NAMALWA (cell line): Measurements from ENCODE around the gene SLC47A2.

Source experiments
- DNase-seq: peaks from one replicate; pipeline ENCODE4 v3.0.0-alpha.2; 2015; ENCODE audit warnings: low spot score

Gene SLC47A2

GRCh38 chr17:19664136-19664820, 52.1 kb downstream of the SLC47A2 start:
- DNase-seq = no peak

GRCh38 chr17:19663097-19663496, 53.3 kb downstream of the SLC47A2 start:
- no peak for DNase-seq

DNA sequence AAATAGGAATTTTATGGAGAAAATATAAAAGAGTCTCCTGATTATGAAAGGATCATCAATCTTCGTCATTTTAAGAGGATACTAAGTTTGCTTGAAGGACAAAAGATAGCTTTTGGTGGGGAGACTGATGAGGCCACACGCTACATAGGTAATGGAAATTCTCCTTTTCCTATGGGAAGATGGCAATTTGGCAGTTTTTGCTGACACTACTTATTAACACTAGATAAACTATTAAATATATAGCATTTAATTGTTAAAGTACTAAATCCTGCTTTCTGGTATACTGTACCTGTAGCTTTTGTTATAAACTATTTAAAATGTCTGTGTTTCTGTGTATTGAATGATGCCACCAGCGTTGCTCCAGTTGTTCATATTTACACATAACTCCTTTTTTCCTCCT, 55.3 kb downstream of the SLC47A2 start:
- no peak for DNase-seq

- no peak for DNase-seq
These were observed 56.0 kb downstream of the SLC47A2 start for GRCh38 chr17:19660219-19660870.

- DNase-seq = no peak
These were observed 56.8 kb downstream of the SLC47A2 start for GRCh38 chr17:19659366-19660177.

- DNase-seq = no peak
These were observed 59.4 kb downstream of the SLC47A2 start for GRCh38 chr17:19656851-19657581.

DNA sequence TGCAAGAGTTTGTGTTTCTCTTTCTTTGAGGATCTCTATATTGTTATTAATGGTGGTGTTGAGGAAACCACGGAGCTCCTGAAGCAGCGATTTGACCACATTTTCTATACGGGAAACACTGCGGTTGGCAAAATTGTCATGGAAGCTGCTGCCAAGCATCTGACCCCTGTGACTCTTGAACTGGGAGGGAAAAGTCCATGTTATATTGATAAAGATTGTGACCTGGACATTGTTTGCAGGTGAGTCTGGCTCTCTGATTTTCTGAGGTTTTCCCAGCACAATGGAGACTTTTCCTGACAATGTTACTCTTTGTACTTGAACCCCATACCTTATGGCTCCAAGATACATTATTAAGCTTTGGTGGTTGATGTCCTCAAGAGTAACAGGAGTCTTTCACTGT, 60.0 kb downstream of the SLC47A2 start:
- DNase-seq = no peak

- DNase-seq = no peak
These were observed 61.5 kb downstream of the SLC47A2 start for GRCh38 chr17:19654896-19655295.

- DNase-seq = no peak
These were observed 62.0 kb downstream of the SLC47A2 start for GRCh38 chr17:19654342-19654886.

DNA sequence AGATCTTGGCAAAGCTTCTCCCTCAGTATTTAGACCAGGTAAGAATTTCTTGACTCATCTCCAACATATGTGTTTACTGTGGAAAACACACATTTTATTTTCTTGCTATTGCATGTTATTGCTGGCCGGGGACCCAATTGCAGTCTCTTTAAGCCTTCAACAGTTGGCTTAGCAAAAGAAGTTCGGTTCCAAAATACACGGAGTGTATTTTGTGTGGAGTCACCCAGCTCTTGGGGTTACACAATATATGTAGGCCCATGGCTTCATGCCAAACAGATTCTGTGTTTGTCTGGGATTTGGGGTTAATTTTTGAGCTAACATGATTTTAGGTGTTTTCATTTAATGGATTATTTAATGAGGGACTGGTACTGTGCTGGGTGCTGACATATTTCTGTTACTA, 63.8 kb downstream of the SLC47A2 start:
- DNase-seq = no peak

- no peak for DNase-seq
These were observed 64.7 kb downstream of the SLC47A2 start for GRCh38 chr17:19651451-19652238.

DNA sequence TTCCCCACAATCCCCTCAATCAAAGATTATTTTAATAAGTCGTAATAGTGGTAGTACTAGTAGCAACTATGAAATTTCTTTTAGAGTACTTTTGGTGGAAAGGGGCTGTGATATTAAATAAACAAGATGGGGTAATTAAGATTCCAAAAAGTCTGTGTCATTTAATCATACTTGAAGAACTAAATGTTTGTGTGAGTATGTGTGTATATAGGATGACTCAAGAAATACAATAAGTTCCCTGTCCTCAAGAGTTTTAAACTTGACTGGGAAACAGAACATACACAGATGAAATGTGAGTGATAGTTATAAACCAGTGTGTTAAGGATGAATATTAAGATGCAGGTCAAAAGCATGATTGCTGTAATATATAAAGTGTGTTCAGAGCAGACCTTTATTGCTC, 65.6 kb downstream of the SLC47A2 start:
- DNase-seq = no peak

GRCh38 chr17:19649274-19649541, 67.2 kb downstream of the SLC47A2 start:
- DNase-seq = no peak

DNA sequence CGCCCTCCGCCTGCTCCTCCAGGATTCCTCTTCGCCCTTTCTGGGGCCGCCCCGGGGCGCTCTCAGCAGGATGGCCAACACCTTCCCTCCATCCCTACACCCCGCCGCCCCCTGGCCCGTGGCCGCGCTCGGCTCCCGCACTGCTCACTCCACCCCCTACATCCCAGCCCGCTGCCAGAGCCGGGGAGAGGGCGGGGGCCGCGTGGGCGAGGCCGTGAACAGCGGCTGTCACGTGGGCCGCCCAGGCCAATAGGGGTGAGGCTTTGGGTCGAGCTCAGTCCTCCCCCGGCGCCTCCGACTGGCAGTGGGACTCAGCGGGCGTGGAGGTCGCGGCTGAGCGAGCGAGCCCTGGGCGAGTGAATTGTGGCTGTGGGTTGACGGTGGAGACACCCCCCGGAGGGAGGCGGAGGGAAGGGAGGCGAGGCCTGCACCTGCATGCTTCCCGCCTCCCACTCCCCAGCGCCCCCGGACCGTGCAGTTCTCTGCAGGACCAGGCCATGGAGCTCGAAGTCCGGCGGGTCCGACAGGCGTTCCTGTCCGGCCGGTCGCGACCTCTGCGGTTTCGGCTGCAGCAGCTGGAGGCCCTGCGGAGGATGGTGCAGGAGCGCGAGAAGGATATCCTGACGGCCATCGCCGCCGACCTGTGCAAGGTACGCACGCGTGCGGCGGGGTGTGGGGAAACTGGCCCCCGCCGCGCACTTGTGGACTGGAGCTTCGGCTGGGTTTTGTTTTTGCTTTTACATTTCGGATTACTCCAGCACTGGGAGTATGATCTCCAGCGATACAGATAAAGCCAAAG, 67.7 kb downstream of the SLC47A2 start, which contains the start of gene ALDH3A2:
Gene ALDH3A2, plus strand, starts transcription at position 277 of the 799 bp plus-strand sequence. Its CDS starts 221 bp downstream, at position 498.
- DNase-seq = peak; percentile 89

- peak; percentile 39 for DNase-seq
These were observed 68.5 kb downstream of the SLC47A2 start for GRCh38 chr17:19647697-19648474.

GRCh38 chr17:19646788-19647696, 69.3 kb downstream of the SLC47A2 start:
- DNase-seq = peak; percentile 1

DNA sequence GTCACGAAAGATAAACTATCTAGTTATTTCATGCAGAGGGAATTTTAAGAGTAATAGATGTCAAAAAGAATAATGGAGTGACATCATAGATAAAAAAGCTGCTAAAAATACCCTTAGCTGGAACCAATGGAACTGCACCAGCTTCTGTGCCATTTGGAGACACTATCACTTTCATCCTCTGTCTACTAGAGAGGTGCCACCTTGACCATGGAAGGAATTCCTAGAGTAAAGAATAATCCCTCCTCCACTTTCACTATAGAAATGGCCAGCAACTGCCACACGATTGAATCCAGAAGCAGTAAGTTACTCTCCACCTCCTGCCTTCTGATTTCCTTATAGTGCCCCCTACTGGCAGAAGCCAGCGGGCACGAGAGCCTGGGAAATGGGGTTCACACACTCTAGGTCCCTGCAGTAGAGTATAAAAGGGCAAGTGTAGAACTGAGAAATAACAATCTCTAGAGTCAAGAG, 70.6 kb downstream of the SLC47A2 start:
- DNase-seq = peak; percentile 48

DNA sequence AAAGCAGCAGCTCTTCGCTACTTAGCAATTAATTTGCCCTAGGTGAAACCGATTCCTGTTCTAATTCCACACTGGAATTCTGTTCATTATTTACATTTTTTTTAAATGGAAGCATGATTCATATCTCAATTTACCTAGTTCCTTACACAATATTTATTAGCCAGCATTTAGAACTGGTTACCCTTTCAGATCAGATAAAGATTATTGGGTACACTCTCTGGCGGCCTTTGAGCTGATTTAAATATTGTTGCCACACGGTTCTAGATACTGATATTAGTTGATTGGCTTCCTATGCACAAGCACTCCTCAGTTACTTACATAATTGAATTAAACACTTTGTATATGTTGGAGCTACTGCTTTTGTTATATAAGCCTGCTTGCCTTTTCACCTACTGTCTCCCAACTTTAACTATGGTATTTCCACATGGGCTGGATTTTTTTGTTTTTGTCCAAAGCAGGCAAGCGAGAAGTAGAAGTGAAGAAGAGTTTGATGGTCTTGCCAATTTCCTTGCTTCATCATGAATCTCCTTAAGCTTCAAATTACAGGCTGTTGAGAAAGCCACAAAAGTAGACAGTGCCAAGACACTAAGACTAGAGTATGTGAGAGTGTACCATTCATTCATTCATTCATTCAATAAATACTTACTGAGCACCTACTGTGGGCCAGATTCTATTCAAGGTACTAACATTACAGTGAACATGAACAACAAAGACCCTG, 71.7 kb downstream of the SLC47A2 start:
- no peak for DNase-seq
